GOT3 (cell line): Measurements from ENCODE around the gene ZMYM2.

Experiments
- DNase-seq: peaks from one replicate; lab custom pipeline; 2025; ENCODE audit warnings: mixed read lengths; lab: John Stamatoyannopoulos, UW

The ZMYM2 gene

DNA sequence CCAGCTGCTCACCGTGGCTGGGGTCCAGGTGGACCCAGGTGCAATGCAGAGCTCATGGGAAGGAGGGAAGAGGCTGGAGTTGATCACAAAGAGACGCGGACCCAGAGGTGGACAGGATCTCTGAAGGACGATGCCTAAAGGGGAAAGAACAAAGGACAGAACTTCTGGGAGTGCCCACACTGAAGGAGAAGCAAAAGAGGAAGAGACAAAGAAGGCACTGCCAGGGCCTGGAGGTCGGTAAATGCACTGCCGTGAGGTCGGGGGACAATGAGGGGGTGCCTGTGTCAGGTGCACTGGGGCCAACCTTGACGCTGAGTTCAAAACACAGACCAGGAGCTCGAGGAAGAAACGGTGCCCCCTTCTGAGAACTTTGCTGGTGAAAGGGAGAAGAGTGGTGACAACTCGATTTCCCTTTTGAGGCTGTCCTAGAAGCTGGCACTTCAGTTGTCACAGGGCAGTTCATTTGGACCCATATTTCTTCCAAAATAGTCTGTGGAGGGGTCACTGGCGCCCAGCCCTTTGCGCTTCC lies 146.7 kb downstream of the ZMYM2 start:
- no peak for DNase-seq

- no peak for DNase-seq
Measured at GRCh38 chr13:20106742-20107141, 148.2 kb downstream of the ZMYM2 start.

DNA sequence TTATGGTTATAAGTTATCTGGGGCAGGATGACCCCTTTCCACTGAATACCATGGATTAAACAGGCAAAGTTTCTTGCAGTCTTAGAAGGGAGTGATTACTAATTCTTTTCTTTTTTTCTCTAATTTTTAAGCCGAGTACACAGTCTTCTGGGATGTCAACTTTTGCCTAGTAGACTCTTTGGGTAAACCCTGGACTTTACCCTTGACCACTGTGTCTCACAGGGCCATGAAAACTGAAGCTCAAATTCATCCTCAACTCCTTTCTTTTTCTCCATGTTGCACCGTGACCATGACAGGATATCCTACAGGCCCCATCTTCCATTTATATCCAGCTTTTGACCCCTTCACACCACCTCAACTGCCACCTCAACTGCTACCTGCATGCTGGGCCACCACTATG lies 150.5 kb downstream of the ZMYM2 start:
- no peak for DNase-seq

- no peak for DNase-seq
Measured at GRCh38 chr13:20114066-20114610, 155.6 kb downstream of the ZMYM2 start.

GRCh38 chr13:20116213-20116612 lies 157.7 kb downstream of the ZMYM2 start:
- DNase-seq: no peak

DNA sequence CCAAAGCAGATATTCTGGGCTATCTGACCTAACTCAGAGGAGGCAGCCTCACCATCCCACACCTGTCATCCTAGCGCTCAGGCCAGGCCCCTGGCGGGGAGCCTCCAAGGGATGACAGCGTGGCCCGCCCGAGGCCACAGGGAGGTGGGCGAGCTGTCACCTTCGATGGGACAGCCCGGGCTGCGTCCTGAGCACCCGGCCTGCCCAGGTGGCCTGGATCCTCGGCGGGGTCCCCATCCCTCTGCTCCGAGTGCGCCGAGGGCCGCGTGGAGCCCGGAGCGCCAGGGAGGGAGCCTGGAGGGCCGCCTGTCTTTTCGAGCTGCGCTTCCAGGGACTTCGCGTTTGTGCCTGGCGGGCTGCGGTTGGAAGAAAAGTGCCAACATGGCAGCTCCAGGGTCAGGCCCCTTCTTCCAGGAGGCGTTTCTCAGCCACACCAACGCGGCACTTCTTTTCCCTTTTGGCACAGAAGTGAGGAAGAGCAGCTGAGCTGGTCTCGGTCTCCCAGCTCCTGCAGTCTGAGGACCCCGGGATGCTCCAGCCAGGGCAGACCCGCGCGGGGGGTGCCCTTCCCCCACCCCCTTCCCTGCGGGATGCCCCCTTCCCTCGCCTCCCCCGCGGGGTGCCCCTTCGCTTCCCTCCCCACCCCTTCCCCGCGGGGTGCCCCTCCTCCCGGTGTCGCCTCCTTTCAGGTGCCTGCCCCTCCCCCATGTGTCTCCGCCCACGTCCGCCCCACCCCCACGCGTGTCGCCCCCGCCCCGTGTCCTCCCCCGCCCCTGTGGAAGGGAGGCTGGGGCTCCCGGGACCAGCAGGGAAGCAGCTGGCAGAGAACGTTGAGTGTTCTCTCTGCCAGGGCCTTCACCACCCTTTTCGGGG lies 160.0 kb downstream of the ZMYM2 start:
- no peak for DNase-seq

- DNase-seq: no peak
Measured at GRCh38 chr13:20119960-20120359, 161.4 kb downstream of the ZMYM2 start.

DNA sequence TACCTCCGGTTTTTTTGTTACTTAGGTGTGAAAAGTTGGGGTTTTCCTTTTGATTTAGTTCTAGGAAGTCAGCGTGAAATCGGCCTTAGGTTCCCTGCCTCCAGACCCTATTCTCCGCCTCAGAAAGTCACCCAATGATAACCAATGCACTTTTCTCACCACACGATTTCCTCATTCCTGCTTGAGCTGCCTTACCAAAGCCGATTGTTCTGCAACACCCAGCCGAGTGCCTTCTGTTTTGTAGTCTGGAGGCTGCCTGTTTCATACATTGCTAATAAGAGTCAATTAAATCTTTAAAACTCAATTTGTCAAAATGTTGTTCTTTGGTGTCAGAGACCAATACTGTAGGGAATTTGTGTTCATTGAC lies 162.6 kb downstream of the ZMYM2 start:
- no peak for DNase-seq

DNA sequence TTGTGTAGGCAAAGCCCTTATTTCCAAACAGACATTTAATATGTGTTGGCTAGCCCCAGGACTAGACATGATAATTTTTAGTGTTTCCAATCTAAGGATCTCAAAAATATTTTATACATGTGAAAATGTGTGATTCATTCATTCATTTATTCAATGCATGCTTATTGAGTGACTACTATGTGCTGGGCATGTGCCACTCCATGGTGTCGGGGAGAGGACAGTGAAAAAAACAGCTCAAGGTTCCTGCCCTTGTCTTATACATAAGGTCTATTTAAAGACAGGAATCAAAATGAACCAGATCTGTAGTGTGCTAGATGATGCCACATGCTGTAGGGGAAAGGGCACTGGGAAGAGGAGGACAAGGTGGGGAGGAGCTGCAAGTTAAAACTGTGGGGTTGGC lies 165.8 kb downstream of the ZMYM2 start:
- no peak for DNase-seq

DNA sequence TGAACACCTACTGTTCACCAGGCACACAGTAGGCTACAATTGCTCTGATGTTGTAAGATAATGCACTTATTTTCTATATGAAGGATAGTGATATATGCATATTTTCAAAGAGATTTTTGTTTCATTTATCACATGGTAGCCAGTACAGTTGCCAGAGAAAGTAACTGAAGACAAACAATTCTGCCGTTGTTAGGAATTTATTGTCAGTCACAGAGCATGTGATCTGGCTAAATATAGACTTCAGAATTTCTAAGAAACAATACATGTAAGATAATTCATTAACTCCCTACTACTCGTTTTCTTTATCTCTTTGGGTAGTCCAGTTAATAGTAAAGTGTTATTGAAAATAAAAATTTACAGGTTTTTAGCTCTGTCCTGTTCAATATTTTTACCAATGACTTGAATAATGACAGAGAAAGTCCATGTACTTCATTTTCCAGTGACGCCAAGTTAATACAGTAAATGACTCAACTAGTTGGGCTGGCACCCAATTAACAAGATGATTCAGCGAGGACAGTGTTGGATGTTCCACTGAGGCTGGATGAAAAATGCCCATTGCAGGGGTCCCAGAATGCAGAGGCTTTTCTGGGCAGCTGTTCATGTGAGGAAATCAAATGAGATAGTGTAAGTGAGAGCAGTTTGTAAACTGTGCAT lies 166.7 kb downstream of the ZMYM2 start:
- DNase-seq: no peak

DNA sequence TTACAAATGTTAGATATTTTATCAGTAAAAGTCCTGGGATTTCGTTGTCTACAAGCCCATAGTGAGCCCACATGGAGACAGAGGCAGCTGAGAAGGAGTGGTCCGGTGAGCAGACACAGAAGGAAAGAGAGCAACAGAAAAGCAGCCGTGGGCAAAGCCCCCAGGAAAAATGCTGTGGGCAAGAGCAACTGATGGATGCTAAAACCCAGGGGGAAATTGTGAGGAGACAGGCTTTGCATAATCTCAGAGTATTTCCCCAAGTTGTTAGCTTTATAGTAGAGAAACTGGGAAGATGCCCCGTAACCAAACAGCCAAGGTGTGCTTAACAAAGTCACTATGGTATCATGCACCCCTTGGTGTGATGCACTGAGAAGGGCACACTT lies 167.2 kb downstream of the ZMYM2 start:
- DNase-seq: no peak

GRCh38 chr13:20126541-20127261 lies 168.2 kb downstream of the ZMYM2 start:
- DNase-seq: no peak

DNA sequence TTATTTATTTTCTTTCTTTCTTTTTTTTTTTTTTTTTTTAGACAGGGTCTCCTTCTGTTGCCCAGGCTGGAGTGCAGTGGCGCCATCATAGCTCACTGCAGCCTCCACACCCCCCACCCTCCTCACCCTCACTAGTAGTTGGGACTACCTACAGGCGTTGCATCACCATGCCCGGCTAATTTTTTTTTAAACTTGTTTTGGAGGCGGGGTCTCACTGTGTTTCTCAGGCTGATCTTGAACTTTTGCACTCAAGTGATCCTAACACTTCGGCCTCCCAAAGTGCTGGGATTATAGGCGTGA lies 168.7 kb downstream of the ZMYM2 start:
- DNase-seq: no peak

DNA sequence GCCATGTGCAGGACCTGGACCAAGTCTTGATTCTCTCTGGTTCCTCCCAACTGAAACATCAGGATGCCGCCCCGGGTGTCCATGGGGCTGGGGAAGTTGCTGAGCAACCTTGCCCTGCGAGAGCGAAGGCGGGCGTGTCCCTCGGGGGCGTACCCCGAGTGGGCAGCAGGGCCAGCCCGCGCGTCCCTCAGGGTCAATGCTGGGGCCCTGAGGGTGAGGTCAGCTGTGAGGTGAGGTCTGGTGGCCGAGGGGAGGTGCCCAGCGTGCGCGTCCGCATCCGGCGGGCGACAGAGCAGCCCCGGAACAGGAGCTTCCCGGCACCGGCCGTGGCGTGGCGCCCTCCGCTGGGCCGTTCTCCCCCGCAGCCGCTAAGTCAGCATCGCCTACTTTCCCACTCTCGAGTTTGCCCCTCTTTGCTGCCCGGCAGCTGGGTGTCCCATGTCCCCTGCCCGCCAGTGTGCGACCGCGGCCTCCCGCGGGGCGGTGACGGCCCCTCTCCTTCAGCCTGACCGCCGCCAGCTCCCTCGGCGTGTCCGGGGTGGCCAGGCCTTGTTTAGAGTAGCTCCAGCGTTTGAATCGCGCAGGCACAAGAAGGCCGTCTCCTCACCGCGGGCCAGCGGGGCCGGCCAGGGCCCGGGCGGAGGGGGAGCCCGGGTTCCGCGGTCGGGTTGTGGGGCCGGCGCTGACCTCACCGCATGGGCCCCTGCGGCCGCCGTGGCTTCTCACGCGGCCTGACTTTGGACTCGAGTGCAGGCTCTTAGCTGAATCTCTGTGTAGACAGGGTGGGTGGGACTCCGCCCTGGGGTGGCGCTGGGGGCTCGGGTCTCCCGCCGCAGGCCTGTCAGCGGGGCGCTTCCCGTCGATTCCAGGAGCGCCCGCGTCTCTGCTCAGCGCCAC lies 169.3 kb downstream of the ZMYM2 start:
- DNase-seq: no peak

GRCh38 chr13:20128459-20128931 lies 170.0 kb downstream of the ZMYM2 start:
- DNase-seq: no peak

DNA sequence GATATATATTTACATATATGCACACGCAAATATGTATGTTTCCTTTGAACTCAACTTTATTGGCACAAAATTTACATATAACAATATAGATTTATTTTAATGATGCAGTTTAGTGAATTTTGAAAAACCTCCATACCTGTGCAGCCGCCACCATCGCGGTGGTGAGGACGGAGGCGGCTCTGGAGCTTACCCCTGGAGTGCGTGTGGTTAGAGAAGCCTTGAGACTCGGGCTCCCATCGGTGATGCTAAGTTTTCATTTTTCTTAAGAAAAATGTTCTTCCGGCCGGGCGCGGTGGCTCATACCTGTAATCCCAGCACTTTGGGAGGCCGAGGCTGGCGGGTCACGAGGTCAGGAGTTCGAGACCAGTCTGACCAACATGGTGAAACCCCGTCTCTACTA lies 170.5 kb downstream of the ZMYM2 start:
- DNase-seq: no peak

DNA sequence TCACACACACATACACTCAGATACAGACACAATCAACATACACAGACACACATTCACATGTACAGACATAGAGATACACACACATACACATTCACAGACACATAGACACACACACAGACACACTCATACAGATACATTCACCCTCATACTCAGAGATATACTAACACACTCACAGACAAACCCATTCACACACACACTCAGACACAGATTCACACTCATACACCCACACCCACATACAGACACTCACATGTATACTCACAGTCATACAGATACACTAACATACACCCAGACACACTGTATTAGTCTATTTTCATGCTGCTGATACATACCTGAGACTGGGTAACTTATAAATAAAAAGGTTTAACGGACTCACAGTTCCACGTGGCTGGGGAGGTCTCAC lies 171.5 kb downstream of the ZMYM2 start:
- DNase-seq: no peak

DNA sequence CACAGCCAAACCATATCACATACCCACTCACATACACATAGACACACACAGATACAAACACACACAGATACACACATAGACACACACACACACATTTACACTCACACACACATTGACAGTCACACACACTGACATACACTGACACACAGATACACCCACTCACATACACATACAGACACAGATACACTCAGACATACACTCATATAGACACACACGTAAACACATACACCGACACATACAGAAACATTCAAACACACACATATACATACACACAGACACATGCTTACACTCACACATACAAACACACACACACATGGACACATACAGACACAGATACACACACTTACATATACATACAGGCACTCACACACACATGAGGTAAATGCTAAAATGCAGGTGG lies 172.1 kb downstream of the ZMYM2 start:
- no peak for DNase-seq

GRCh38 chr13:20131057-20131832 lies 172.7 kb downstream of the ZMYM2 start:
- DNase-seq: no peak

- DNase-seq: no peak
Measured at GRCh38 chr13:20132052-20132634, 173.6 kb downstream of the ZMYM2 start.
